Inferior parietal cortex (tissue), 1 donor: ENCODE measurements around the gene COMMD3.
"Not testable (repeated sequence)": the region's sequence is repeated elsewhere in the genome, so short reads cannot be mapped to it uniquely, and the experiment has no call there.

Source experiments
- DNase-seq: peaks from one replicate; pipeline ENCODE4 v3.0.0-alpha.2; 2016; ENCODE audit errors: extremely low spot score

The COMMD3 gene

GRCh38 chr10:22338931-22339330 lies 22.7 kb downstream of the COMMD3 start:
- no peak for DNase-seq

- no peak for DNase-seq
Measured at GRCh38 chr10:22339761-22340328, 23.7 kb downstream of the COMMD3 start.

- DNase-seq = peak; percentile 88
Measured at GRCh38 chr10:22340329-22341189, 24.4 kb downstream of the COMMD3 start.

- DNase-seq = no peak
Measured at GRCh38 chr10:22341190-22341925, 25.2 kb downstream of the COMMD3 start.

DNA sequence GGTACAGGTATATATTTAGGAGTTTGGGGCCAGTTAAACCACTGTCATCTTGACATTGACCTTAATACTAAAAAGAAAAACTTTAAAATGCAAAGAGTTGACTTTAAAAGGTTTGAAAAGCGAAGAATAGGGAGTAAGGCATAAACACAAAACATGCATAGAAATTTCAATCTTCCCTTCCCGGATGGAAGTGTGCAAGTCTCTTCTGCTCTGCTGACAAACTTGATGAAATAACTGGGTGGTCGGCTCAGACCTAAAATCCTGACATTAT lies 25.7 kb downstream of the COMMD3 start:
- no peak for DNase-seq

DNA sequence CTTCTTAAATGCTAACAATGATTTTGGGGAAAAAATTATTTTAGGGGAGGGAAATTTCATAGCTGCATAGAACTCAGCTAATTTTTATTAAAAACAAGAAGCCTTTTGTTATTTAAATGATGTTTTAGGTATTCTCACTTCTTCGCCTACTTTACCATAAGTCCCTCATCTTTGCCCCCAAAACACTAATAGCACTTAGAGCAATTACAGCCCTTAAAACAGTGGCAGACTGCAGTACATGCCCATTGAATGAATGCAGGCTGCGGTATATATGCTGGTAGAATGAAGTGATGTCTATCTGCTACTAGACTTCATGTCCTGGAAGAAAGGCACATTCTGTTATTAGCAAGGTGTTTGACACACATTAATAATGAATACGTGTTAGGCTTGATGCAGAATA lies 26.2 kb downstream of the COMMD3 start:
- no peak for DNase-seq

DNA sequence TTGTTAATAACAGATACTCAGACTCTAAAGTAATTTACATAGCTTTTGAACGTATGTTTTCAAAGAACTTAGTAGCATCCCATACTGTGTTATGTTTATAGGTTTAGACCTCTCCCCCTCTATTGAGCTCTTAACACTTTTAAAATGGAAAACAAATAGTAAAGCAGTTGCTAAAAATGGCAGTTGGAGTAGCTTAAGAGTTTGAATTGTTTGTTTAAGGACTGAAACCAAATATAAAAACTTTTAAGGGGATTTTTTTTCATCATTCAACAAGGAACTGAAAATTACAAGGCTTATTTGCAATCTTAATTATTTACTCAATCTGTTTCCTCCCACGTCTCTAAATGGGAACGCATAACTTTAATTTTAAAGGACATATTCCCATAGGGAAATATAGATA lies 27.5 kb downstream of the COMMD3 start:
- no peak for DNase-seq

- DNase-seq = no peak
Measured at GRCh38 chr10:22344249-22344648, 28.1 kb downstream of the COMMD3 start.

DNA sequence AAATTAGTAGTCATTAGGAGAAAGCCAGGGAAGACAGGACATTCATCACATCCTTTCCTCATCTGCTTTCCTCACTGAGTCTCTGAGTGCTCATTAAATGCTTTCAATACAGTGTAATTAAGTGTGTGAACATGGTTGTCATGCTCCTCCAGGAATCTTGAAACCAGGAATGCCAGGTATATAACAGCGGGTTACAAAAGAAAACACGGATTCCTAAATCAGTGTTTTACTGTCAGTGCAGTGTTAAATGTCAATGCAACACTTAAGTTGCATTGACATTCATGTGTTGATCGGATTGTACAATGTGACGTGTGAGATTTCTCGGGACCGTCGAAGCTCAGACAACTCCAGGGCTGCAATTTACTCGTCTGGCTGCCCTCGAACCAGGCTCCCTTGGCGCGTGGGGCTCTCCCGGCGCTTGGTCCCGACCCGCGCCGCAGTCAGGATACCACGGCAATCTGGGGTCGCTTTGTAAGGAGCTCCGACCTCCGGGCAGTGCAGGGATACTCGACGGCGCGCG lies 28.7 kb downstream of the COMMD3 start:
- DNase-seq = no peak

- no peak for DNase-seq
Measured at GRCh38 chr10:22345301-22346095, 29.3 kb downstream of the COMMD3 start, which contains the start of gene SPAG6. SPAG6 (plus strand) TSS chr10:22345496; CDS start chr10:22345612, 116 bp downstream.

DNA sequence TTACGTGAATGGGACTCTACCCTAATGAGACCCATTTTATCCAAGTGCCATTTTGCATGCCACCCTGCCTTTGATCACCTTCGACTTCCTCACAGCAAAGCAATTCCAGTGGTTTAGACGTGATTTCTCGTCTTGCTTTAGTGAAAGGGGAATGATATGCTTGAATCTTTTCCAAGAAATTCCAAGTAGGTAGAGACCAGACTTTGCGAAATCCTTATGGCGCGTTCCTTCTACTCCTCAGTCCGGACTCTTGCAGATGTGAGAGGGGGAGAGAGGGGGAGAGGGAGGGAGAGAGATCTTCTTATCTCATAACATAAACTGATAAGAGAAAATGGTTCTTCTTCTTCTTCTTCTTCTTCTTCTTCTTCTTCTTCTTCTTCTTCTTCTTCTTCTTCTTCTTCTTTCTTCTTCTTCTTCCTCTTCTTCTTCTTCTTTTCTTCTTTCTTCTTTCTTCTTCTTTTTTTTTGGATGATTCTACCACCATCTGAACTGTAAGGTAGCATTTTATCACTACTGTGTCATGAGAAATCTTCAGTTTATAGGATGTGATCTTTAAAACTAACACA lies 30.0 kb downstream of the COMMD3 start:
- DNase-seq = no peak

GRCh38 chr10:22349755-22350154 lies 33.6 kb downstream of the COMMD3 start:
- DNase-seq = no peak

- no peak for DNase-seq
Measured at GRCh38 chr10:22351131-22351703, 35.0 kb downstream of the COMMD3 start.

DNA sequence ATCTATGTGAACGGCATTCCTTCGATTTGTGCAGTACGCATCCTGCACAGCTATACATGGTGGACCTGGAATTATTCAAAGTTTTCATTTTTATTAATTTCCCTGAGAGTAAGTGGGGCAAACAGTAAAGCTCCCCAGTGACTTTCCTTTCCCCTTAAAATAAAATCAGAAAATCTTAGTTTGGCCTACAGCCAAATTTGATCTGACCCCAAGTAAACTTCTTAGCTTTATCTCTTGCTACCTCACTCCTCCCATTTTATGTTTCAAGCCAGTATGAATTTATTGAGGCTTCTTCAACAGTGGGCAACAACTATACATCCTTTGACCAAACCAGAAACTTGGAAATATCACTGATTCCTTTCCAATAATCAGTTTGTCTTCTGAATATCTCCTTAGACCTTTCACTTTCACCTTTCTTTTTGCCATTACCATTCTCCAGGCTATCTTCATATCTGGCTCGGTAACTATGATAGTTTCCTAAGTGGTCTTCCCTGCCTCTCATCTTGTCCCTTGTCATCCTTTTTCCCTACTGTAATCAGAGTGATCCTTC lies 40.2 kb downstream of the COMMD3 start:
- no peak for DNase-seq

GRCh38 chr10:22357770-22358169 lies 41.6 kb downstream of the COMMD3 start:
- not testable (repeated sequence) for DNase-seq

GRCh38 chr10:22363305-22363704 lies 47.1 kb downstream of the COMMD3 start:
- no peak for DNase-seq

DNA sequence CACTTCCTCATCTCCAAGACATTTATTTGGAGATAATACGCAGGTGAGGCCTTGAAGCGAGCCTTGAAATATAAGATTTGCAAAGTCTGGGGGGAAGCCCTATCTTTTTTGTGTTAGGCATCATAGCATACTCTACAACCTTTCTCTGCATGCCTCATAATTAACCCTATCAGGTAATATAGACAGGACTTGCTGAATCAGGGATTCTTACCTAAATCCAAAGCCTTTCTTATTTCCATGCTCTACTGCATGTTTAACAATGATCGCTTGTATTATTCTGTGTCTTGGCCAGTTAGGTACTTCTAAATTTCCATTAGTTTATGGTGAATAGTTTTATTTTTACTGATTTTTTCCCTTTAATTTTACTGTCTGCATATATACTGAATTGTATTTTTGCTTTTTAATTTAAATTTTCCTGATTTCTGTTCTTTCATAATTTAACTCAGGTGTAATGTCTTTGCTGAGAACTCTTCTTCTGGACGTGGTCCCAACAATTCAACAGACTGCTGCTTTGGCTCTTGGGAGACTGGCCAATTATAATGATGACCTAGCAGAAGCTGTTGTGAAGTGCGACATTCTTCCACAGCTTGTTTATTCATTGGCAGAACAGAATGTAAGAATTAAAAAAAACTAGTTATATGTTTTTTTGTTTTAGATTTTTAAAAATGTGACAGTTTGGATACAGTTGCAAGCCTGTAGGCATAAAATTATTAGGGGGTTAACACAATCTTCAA lies 48.4 kb downstream of the COMMD3 start:
- no peak for DNase-seq

- no peak for DNase-seq
Measured at GRCh38 chr10:22365233-22365632, 49.0 kb downstream of the COMMD3 start.

- DNase-seq = no peak
Measured at GRCh38 chr10:22365644-22366434, 49.7 kb downstream of the COMMD3 start.

DNA sequence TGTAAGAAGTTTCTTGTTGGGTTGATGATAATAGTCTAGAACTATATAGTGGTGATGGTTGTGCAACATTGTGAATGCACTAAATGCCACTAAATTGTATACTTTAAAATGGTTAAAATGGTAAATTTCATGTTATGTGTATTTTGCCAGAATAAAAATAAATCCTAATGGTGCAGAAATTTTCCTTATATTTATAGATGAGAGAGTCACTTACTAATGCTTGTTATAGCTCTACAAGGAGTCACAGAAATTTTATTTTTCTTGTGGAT lies 50.2 kb downstream of the COMMD3 start:
- DNase-seq = no peak
